22Rv1 (cell line): ENCODE results near the gene PCK2.

Source experiments
- ZFX ChIP-seq: fragments of 450-650 bp; IDR thresholded peaks from 2 replicates; pipeline ENCODE4 v1.6.1; 2017; ENCODE audit warnings: antibody characterized with exemption, borderline replicate concordance
- TF ChIP-seq, protein P1 (sequence below): fragments of 450-650 bp; IDR thresholded peaks from 2 replicates; pipeline ENCODE4 v1.5.1; 2017; ENCODE audit warnings: mild to moderate bottlenecking

DNA sequence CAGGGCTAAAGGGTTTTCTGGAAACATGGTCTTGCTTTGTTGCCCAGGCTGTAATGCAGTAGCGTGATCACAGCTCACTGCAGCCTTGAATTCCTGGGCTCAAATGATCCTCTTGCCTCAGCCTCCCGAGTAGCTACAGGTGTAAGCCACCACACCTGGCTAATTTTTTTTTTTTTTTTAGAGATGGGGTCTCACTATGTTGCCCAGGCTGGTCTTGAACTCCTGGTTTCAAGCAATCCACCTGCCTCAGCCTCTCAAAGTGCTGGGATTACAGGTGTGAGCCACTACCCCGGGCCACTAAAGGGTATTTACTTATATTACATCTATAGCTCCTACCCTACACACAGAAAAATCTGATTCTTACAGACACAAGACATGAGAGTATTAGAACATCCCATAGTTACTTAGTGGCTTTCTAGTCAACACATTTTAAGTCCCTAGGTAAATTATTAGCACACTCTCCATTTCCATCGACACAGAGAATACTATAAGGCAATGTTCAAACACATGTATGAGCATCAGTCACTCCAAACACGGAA lies 14.3 kb downstream of the PCK2 start:
- TF ChIP-seq, protein P1, sequence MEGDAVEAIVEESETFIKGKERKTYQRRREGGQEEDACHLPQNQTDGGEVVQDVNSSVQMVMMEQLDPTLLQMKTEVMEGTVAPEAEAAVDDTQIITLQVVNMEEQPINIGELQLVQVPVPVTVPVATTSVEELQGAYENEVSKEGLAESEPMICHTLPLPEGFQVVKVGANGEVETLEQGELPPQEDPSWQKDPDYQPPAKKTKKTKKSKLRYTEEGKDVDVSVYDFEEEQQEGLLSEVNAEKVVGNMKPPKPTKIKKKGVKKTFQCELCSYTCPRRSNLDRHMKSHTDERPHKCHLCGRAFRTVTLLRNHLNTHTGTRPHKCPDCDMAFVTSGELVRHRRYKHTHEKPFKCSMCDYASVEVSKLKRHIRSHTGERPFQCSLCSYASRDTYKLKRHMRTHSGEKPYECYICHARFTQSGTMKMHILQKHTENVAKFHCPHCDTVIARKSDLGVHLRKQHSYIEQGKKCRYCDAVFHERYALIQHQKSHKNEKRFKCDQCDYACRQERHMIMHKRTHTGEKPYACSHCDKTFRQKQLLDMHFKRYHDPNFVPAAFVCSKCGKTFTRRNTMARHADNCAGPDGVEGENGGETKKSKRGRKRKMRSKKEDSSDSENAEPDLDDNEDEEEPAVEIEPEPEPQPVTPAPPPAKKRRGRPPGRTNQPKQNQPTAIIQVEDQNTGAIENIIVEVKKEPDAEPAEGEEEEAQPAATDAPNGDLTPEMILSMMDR, result no peak
- TF ChIP-seq ZFX, result no peak
